GM19351 (cell line): ENCODE measurements around the gene FURIN.
"Not testable (repeated sequence)": the region's sequence is repeated elsewhere in the genome, so short reads cannot be mapped to it uniquely, and the experiment has no call there.

Source experiments
- ATAC-seq: cut with Tn5 transposase; IDR thresholded peaks from one replicate; pipeline ENCODE4 v1.9.1; 2021; ENCODE audit warnings: mild to moderate bottlenecking, moderate library complexity; ENCODE audit not compliant: unreplicated experiment

FURIN gene

DNA sequence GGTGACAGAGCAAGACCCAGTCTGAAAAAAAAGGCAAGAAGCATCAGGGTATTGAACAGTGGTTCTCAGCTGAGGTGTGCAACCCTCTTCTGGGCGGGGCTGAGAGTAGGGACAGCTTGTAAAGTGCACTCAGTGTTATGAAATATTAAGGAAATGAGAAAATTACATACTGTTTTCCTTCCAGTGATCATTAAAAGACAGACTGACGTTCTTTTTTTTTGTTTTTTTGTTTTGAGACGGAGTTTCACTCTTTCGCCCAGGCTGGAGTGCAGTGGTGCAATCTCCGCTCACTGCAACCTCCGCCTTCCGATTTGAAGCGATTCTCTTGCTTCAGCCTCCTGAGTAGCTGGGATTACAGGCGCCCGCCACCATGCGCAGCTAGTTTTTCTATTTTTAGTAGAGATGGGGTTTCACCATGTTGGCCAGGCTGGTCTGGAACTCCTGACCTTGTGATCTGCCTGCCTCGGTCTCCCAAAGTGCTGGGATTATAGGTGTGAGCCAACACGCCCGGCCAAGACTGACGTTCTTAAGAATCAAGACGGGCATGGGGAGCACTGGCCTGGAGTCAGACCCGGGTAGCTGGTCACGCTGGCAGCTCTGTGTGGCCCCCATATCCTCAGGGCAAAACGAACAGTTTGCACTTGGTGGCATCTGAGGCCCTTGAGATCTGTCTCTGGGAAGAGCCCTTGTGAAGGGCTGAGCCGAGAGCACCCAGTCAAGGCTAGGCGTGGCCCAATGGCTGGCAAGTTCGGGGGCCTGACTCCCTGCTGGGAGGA lies 46.1 kb downstream of the FURIN start:
- no peak for ATAC-seq

DNA sequence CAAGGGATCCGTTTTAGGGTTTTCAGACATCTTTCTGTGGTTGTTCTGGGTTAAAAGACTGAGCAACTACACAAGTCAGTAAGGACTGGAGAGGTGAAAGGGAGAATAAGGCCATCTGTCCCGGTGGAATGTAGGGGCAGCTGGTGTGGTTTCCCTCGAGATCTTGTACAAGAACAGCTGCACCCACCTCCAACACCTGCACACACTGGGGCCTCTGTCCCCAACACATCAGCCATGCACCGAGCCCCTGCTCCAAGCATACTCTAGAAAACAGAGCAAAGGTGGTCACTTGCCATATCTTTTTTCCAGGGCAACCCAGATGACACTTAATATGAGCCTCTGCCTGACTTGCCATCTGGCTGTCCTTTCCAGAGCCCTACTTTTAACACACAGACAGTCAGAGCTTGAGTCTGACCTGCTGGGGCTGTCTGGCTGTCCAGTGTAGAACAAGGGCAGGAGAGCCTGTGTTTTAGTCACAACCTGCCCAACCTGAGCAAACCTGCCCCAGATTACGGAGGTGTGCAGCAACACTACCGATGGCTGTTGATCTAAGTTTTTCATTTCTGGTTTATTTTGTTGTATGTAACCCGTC lies 46.9 kb downstream of the FURIN start:
- ATAC-seq = no peak

DNA sequence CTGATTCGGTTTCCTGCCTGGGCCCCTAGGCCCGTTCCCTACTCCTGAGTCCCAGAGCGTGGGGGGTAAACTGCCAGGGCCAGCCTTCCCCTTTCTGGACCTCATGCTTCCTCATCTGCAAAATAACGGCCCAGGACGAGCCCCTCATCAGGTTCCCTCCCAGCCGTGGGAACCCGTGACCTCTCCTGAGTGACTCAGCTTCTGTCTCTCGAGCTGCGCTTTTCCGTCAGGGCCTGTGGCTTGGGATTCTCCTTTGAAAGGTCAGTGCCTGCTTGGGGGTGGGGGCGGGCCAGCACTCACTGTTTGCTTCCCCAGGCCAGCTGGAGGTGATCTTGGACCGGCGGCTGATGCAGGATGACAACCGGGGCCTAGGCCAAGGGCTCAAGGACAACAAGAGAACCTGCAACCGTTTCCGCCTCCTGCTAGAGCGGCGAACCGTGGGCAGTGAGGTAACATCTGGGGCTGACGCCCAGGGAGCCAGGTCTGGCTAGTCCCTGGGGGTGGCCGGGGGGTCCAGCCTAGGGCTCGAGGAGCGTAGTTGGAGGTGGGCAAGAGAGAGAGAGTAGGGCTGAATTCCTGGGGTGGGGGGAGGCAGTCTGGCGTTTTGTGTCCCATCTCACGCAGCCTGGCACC lies 47.5 kb downstream of the FURIN start:
- ATAC-seq = no peak

DNA sequence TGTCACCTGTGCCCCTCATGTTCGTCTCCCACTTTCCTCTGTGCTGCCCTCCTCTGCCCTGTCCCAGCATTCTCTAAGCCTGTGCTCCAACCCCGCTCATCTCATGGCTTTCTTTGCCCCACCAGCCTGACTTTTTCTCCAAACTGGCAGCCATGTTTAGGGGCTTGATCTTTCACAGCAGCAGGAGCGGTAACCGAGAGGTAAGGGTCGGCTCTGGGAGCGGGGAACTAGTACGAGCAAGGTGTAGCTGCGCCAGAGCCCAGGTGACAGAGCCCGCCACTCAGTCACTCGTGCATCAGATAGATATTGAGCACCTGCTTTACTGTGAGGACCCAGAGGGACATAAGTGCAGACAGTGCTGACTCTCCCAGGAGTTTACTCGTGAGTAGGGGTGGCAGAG lies 48.1 kb downstream of the FURIN start:
- ATAC-seq = no peak

DNA sequence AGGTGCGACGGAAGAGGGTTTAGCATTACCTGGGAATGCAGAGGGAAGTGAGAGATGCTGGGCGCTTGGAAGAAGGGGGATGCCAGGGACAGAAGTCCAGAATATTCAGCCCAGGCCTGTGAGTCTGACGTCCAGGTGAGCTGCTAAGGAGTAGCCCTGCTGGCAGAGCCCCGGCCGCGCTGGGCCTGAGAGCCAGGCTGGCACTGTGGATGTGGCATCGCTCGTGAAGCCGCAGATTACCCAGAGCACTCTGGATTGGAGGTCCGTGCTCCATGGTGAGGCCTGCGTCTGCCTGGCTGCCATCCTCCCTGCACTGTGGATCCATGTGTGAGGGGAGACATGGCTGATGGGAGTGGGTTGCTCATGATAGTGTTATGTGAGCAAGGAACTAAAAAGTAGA lies 49.2 kb downstream of the FURIN start:
- ATAC-seq = no peak

DNA sequence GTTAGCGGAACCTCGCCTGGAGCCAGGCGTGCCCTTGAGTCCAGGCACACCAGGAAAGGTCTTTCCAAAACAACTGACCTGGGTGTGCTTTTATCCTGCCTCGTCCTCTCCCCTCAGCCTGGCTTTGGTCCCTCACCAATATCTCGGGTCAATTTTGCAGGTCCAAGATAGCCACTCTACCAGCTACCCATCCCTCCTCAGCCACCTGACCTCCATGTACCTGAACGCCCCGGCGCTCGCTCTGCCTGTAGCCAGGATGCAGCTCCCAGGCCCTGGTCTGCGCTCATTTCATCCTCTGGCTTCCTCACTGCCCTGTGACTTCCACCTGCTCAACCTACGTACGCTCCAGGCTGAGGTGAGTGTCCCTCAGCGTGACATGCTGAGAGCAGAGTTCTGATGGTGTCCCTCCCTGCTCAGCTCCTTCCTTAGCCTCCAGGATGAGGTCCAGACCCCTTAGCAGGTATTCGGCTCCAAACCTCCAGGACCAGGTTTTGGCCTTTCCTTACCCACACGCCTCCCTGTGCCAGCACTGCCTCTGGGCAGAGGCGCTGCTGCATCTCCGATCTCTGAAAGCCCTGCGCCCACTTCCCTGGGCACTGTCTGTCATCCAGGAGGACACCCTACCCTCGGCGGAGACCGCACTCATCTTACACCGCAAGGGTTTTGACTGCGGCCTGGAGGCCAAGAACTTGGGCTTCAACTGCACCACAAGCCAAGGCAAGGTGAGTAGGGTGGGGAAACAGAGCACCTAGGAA lies 49.8 kb downstream of the FURIN start:
- no peak for ATAC-seq

DNA sequence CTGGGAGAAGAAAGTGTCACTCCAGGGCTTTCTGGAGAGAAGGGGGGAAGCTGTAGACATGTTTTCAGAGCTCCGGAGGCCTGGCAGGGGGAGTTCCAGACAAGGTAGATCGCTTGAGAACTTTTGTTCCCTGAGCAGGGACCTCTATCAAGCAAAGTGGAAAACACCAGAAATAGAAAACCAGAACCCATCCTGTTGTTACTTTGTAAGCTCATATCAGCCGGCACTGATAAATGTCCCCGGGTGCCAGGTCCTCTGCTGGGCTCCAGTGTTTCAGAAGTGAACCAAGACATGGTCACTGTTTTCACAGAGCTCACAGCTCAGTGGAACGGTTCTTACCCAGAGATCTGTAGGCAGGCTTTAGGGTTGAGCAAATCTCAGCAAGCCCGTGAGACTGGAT lies 50.4 kb downstream of the FURIN start:
- no peak for ATAC-seq

DNA sequence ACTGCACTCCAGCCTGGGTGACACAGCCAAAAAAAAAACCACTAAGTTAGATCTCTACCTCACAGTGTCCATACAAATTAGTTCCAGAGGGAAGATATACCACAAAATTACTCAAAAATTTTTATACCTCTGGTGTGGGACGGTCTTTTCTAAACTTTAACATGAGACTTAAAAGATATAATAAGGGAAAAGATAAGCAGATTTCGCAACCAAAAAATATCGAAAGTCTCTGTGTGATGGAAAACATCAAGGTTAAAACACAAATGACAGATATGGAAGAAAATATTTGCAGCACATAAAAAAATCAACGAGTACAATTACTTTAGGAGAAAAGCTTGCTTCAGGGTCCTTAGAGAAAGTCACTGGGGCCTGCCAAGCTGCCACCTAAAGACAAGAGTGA lies 53.5 kb downstream of the FURIN start:
- no peak for ATAC-seq

DNA sequence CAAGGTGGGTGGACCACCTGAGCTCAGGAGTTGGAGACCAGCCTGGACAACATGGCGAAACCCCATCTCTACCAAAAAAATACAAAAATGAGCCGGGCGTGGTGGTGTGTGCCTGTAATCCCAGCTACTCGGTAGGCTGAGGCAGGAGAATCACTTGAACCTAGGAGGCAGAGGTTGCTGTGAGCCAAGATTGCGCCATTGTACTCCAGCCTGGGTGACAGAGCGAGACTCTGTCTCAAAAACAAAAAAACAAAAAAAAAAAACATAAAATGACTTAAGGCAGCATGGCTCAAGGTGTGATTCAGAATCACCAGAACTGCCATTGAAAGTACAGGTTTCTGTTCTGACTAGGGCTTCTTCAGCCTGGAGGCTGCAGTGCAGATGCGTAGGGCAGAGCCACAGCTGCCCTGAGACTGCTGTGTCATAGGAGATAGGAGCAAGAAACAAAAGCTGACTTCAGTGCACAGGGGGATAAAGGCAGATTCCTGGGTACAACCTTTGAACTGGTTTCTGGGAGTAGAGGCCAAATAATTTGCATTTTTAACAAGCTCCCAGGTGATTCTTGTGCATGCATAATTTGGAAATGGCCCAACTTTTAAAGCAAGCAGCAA lies 54.4 kb downstream of the FURIN start:
- ATAC-seq = peak; percentile 76

DNA sequence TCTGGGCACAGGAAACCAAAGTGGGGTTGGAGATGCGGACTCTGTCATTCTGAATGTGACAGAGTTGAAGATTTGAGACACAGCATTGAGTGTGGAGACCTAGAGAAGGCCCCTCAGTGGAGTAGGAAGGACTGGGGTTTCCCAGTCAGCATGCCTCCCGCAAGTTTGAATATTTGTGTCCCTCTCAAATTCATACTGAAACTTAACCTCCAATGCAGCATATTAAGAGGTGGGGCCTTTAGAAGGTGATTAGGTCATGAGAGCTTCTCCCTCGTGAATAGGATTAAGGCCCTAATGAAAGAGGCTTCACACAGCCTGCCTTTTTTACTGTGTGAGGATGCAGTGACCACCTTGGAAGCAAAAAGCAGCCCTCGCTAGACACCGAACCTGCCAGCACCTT lies 56.0 kb downstream of the FURIN start:
- ATAC-seq = peak; percentile 72

DNA sequence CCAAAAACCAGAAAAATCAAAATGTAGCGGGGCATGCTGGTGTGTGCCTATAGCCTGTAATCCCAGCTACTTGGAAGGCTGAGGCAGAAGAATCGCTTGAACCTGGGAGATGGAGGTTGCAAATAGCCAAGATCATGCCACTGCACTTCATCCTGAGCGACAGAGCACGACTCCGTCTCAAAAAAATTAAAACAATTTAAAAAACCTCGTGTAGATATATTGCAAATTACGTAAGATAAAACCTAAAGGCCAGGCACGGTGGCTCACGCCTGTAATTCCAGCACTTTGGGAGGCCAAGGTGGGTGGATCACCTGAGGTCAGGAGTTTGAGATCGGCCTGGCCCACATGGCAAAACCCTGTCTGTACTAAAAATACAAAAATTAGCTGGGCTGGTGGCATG lies 58.4 kb downstream of the FURIN start:
- ATAC-seq = not testable (repeated sequence)

DNA sequence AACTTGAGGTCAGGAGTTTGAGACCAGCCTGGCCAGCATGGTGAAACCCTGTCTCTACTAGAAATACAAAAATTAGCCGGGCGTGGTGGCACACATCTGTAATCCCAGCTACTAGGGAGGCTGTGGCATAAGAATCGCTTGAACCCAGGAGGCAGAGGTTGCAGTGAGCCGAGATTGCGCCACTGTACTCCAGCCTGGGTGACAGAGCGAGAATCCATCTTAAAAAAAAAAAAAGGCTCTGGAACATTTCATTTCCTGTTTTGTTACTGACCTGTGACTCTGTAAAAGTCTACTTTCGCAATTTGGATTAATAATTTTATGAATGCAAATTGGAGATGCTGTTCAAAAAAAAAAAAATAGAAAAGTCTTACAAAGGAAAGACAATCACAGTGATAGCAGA lies 59.7 kb downstream of the FURIN start:
- ATAC-seq = not testable (repeated sequence)

DNA sequence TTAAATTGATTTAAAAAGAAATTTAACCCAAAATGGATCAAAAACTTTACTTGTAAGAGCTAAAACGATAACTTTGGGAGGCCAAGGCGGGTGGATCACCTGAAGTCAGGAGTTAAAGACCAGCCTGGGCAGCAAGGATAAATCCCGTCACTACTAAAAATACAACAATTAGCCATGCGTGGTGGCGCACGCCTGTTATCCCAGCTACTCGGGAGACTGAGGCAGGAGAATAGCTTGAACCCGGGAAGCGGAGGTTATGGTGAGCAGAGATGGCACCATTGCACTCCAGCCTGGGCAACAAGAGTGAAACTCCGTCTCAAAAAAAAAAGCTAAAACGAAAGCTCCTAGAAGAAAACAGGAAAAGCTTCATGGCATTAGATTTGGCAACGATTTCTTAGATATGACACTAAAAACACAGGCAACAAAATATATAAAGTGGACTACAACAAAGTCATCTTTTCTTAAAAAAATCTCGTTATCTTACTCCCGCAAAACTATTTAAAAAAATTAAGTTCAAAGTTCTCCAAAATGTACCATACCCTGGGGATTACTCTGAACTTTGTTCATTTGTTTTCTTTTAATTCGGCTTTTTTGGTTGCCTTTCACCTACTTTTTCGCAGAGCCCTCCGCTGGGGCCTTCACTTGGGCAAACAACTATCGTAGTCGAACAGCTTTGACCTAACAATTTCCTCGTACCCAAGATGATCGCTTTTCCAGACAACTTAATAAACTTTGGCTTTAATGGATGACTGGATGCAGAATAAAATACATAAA lies 61.0 kb downstream of the FURIN start:
- ATAC-seq = no peak

DNA sequence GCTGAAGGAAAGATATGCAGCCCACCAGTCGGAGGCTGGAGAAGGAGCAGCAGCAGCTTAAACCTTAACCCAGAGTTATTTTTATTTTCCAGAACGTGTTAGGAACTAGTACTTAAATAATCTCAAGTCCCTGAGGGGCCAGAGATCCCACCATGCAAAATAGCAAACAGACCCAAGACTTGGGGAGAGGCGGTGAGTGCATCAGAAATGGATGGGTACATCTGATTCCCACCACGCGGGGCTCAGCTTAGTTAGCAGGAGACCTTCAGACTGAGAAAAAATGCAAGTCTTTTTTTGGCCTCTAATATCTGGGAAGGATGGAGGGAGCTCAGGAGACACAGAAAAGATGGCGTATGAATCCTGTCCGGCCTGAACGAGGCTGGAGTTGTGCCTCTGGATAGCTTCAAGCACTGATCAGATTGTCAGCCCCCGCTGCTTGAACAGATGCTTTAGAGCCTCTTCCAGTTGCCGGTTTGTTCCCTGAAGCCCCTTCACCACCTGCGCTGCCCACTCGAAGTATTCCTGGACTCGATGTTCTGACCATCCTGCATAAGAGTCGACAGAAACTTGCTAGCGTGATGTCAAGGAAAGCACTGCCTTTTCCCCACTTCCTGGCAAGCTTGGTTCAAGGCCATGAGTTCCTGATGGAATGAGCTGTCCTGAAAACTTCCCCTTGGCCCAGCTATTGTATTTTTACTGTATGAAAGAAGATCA lies 62.6 kb downstream of the FURIN start:
- no peak for ATAC-seq

DNA sequence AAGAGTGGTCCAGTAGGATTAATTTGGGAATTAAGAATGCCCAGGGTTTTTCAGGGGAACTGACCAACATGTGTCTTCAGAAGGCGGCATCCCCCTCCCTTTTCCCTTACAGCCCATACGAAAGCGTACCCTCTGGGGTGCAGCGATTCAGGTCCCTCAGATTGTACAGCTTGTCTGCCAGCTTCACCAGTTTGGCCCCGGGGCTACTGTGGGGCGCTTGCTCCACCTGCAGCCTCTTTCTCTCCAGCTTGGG lies 63.1 kb downstream of the FURIN start:
- no peak for ATAC-seq

DNA sequence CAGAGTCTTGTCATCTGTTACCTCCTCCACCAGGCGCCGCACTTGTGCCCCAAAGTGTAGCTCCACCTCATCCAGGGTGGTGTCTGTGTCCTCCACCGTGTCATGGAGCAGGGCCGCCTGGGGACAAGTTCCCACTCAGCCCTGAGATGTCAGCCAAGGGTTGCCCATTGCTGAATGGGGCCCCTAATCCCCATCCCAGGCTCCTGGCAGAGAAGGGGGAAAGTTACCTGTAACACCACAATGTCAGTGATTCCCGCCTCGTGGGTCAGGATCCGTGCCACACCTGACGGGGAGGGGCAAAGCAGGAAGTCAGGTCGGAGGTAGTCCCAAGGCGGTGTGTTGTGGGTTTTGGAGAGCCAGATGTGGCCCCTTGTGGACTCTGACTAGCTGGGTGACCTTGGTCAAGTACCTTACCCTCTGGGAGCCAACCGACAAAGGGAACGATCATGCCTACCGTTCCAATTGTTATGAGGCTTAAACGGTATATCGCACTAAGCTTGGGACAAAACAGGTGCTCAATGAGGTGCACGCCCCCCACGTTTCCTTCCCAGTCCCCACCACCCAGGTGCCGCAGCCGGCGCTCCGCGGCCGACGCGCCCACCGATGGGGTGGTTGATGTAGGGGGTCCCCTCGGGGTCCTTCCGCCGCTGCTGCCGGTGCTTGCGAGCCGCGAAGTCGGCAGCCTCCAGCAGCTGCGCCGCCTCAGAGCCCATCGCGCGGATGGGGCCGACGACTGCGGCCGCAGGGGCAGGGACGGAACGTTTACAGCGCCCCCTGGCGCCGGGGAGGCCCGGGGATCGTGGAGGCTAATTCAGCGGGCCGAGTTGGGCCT lies 63.7 kb downstream of the FURIN start, which contains the start of gene HDDC3:
Gene HDDC3 (minus strand): TSS at position 722 of the 832 bp plus-strand sequence. CDS start 9 bp downstream, at position 713.
- peak; percentile 43 for ATAC-seq

DNA sequence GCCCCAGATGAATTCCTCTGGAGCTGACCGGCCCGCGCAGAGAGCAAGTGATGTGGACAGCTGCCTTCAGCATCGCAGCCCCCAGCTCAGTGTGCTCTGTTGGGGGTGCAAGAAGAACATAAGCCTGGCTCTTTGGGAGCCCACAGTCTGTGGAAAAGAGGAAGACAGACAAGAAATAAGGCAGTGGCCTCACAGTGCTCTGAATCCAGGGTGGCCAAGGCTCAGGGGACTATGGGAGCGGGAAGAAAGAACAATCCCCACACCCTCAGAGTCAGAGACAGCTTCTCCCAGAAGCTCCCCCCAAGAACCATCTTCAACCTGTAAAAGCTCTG lies 64.2 kb downstream of the FURIN start:
- no peak for ATAC-seq
